HG03457 (cell line): ENCODE results near the gene LRRK1.
A peak's percentile ranks its signal among the peaks of the same experiment; 100 is the strongest.

ENCODE experiments used
- ATAC-seq: cut with Tn5 transposase; IDR thresholded peaks from one replicate; pipeline ENCODE4 v1.9.1; 2021; ENCODE audit warnings: moderate number of reproducible peaks; ENCODE audit not compliant: unreplicated experiment

Gene LRRK1

DNA sequence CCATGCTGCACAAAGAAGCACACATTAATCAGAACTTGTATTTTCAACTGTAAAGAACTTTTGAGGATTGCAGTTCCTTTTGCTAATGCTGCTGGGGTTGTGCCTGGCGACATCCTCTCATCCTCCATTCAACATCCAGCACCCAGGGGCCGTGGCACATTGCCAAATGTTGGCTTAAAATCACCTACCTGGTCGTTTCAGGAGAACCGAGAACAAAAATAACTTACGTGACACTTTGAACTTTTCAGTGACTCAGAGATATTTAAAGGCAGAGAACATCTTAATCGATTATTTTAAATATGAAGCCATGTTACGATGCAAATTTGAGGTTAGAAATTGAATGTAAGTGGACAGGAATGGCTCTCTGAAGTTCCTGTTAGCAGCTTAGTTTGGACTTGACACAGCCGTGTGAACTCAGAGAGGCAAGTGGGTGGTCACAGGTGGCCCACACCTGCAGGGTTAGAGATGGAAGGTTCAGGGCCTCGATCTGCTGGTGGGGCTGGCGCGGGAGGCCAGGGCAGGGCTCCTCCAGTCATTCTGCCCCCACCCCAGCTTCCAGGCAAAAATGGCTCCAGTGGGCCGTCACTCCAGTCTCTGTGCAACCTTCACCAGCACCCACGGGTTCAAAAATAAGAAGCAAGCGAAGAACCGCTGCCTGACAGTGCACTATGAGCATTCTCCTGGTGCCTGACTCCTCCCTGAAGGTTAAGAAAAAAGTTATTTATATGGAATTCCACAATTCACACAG lies 12.2 kb downstream of the LRRK1 start:
- no peak for ATAC-seq

DNA sequence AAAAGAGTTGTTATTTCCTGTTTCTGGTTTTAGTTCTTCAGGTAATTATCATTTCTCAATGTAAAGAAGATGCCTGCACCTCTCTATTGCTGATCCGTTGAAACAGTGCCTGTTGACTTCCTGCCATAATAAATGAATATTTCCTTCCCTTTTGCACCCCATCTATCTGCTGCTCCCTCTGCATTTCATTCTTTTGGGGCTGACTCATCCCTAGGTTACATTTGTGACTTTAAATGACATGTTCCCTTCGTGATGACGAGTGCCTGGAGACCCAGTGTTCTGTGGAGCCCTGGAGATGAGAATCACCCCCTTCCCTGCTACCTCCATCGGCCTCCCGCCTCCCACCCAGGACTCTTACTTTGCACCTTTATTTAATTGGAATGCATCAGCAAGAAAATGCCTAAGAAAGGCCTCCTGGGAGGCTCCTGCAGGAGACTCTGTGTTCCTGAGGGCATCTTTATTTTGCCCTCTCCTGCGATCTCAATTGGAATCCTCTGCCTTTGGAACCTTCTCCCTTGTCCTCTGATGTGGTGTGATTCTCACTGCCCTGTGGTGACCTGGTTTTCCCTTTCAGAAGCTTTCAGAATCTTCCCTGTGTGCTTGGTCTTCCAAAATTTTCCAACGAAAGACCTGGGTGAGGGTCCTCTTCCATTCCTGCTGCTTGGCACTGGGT lies 13.7 kb downstream of the LRRK1 start:
- no peak for ATAC-seq

DNA sequence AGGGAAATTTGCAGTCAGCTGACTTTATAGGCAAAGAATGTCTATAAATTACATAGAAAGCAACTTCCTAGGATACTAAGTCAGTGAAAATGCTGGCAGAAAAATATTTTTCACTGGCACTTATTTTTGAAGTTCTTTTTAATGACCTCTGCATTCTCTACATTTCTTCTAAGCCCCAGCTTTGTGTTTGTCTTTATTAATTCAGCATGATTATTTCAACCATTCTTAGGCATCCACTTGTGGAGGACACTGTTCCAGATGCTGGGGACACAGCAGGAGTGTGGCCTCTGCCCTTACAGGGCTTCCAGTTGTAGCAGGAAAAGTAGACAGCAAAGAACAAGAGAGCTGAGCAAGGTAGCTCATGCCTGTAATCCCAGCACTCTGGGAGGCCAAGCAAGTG lies 15.0 kb downstream of the LRRK1 start:
- ATAC-seq = no peak

- no peak for ATAC-seq
Observed at GRCh38 chr15:100934726-100935125, 15.6 kb downstream of the LRRK1 start.

- no peak for ATAC-seq
Observed at GRCh38 chr15:100937171-100937570, 18.0 kb downstream of the LRRK1 start.

GRCh38 chr15:100939791-100940190 lies 20.6 kb downstream of the LRRK1 start:
- no peak for ATAC-seq

GRCh38 chr15:100940767-100941379 lies 21.7 kb downstream of the LRRK1 start:
- peak; percentile 64 for ATAC-seq

DNA sequence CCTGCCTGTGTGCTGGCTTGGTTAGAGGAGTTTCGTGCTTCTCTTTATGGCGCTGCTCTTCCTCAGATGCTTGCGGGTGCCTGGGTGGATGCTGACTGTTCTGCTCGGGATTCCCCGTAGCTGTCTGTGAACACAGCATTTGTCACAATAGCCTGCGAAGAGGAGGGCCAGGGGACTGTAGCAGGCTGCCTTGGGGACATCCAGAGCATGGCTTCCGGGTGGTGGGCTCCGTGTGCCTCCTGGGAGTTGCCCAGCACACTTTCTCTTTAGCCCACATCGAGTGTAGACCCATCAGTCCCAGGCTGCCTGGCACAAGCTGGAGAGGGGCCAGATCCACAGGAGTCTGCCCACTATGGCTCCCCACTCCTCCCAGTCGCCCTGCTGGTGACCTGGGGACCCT lies 22.4 kb downstream of the LRRK1 start:
- ATAC-seq = no peak

- ATAC-seq = no peak
Observed at GRCh38 chr15:100942656-100943425, 23.7 kb downstream of the LRRK1 start.

DNA sequence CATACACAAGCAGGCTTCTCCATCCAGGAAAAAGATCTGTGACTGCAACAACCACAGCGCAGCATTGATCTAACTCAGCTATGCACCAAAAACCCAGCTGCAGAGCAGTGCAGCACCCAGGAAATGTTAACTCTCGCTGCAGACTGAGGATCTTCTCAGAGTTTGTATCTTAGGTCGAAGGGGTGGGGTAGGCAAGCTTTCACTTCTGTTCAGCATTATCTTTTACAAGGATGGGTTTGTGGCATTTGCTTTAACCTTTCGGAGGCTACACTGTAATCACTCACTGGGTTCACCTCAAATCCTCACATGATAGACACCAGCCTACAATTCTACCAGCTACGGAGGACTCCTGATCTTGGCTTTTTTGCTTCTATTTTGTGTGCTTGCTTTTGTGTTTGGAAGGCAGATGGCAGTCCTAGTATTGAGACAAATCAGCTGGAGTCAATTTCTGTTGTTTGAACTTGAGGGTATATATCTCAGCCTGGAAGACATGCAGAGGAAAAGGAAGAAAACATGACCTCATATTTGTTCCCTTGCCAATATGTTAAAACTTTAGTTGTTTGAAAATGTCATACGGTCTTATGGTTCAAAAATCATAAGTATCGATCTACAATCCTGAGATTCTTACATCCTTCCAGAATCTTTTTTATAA lies 25.2 kb downstream of the LRRK1 start:
- no peak for ATAC-seq

DNA sequence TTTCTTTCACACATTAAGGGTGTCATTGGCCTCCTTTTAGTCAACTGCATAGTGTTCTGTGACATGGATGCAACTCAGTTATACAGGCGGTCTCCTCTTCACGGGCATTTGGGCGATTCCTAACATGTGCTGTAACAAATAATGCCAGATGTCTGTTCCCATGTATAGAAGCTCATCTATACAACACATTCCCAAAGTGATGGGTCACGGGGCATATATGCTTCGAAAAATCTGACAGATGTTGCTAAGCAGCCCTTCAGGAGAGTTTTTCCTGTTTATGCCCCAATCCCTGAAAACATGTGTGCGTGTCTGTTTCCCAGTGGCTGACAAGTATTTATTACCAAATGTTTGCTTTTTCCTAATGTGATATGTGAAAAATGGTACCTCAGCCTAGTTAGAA lies 25.8 kb downstream of the LRRK1 start:
- ATAC-seq = no peak

DNA sequence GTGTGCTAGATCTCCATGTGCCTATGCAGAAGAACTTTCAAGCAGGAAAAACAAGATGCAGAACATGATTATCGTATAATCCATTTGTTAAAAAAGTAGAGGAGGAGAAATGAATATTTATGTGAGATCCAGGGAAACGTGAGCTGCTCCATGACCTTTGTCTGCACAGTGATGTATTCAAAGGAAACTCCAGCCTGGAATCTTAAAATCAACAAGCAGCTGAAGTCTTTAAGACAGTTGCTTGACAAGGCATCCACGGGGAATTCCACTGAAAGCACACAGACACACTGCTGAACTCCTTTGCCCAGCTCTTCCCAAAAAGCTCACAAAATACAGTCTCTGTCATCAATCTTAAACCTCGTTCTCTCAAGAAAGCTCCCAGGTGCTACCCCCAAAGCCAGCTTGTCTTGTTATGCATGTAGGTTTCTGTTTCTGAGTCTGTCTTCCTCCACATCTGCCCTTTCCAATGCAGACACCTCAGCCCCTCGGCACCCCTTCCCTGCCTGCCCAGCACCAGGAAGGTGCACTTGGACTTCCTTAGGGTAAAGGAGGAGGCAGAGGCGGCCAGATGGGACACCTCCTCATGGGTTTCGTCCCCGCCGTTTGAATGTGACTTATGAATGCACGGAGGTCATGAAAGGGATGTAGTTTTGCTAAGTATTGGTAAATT lies 28.7 kb downstream of the LRRK1 start:
- ATAC-seq = no peak

DNA sequence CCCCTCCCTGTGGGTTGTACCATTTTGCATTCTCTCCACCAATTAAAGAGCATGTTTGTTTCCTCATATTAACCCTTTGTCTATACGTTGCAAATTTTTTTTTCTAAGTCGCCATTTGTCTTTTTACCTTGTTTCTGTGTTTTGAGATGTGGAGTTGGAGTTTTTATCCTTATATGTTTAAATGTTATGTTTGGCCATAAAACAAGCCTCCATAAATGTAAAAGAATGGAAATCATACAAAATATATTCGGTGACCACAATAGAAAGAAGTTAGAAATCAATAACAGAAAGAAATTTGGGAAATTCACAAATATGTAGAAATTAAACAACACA lies 29.2 kb downstream of the LRRK1 start:
- ATAC-seq = no peak

DNA sequence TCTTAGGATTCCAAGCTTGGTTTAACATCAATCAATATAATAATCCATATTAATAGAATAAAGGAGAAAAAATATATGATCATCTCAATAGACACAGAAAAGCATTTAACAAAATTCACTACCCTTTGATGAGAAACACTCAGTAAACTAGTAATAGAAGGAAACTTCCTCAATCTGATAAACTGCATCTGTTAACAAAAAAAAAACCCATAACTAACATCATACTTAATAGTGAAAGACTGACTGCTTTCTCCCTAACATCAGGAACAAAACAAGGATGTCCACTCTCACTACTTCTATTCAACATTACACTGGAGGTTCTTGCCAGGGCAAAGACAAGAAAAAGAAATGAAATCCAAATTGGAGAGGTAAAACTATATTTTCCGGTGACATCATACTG lies 30.5 kb downstream of the LRRK1 start:
- no peak for ATAC-seq

DNA sequence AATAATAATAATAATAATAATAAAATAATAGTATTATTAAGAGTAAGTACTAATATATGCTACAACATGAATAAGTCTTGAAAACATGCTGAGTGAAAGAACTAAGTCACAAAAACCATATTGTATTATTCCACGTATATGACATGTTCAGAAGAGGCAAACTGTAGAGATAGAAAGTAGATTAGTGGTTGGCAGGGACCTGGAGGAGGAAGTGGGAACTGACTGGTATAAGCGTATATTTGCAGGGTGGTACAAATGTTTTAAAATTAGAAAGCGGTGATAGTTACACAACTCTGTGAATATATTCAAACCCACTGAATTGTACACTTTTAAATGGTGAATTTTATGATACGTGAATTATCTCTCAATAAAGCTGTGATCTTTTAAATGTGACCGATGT lies 32.8 kb downstream of the LRRK1 start:
- ATAC-seq = no peak

GRCh38 chr15:100952566-100952965 lies 33.4 kb downstream of the LRRK1 start:
- ATAC-seq = no peak

- ATAC-seq = no peak
Observed at GRCh38 chr15:100958326-100959065, 39.3 kb downstream of the LRRK1 start.

DNA sequence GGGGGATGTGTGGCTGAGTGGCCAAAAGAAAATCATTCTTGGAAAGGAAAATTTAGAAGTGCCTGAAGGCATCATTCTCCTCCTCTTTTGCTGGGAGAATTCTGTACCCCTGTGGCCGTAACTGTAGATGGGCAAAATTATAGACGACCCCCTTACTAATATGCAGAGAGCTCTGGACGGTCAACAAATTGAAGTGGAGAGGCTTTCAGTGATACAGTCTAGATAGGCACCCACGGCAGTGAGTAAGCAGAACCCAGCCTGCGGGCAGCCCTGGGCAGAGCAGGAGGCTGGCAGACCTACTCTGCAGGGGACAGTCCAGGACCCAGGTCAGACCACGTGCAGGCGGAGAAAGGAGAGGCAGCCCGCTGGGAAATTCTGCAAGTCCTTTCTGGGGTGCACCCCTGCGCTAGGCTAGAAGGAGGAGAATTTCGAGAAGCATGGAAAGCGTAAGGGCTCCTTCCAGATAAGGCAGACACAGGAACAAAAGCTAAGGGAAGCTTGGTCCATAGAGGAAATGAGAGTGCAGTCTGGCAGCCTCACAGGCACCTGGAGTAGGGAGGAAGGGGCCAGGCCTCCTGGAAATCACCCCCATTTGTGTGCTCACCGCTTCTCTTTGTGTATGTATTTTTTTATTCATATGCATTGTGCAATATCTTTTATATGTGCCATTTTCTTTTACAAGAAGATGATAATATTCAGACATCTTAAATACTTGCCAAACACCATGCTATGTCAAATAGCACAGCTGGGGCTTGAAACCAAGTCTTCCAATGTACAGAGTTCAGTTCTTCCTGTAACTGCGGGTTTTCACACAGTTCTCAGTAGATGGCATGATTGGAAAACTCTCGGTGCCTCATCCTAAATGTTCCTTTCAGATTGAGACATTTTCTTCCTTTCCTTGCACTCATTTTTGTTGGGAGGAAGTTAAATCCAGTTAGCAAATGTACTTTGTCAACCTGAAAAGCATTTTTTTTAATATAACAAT lies 40.2 kb downstream of the LRRK1 start:
- no peak for ATAC-seq

GRCh38 chr15:100966997-100967396 lies 47.8 kb downstream of the LRRK1 start:
- peak; percentile 85 for ATAC-seq
